ENCODE measurements around the gene RAB9A.

GRCh38 chrX:13666836-13667235, 22.1 kb upstream of the RAB9A start:
- TF ChIP-seq ERF (CRISPR knock-in tag; IDR thresholded peaks at IDR 0.05) (no peak), RFX5 (IDR thresholded peaks at IDR 0.05; ENCODE audit: low read depth, low read length) (no peak), CREB1 (IDR thresholded peaks at IDR 0.05) (no peak), CREB1 (CRISPR knock-in tag; IDR thresholded peaks at IDR 0.05) (no peak), ZFX (CRISPR knock-in tag; IDR thresholded peaks at IDR 0.05) (no peak), TAF7 (tag; IDR thresholded peaks at IDR 0.05) (no peak), DEAF1 (CRISPR knock-in tag; IDR thresholded peaks at IDR 0.05) (no peak), ATF3 (IDR thresholded peaks at IDR 0.05) (no peak), ATF3 (CRISPR knock-in tag; conservative IDR thresholded peaks at IDR 0.05) (no peak), RBBP5 (IDR thresholded peaks at IDR 0.05; ENCODE audit: borderline replicate concordance, insufficient read depth, low read length, poor library complexity, severe bottlenecking) (no peak), NFE2 (IDR thresholded peaks at IDR 0.05; ENCODE audit: low read depth) (no peak), CBX8 (IDR thresholded peaks at IDR 0.05; ENCODE audit: borderline replicate concordance, extremely low read depth, low read depth, low read length, poor library complexity, severe bottlenecking) (no peak)
